PC-9 (cell line): ENCODE data around the gene AKR1E2. TPM values are rescaled to one million over a fixed set of nuclear protein-coding genes. Genes with fewer than 3 reads are reported as not detected.

Source experiments
- BruUV-seq: library from RNA; stranded (reverse); fragments of 400-500 nt; replicated peaks from 2 replicates; lab custom pipeline; 2021; lab: Mats Ljungman, UMichigan
- CTCF ChIA-PET: fragments of 300-600 bp; sonication (Branson Sonifier 250); formaldehyde crosslinking; loops from one replicate; lab custom pipeline; 2022; ENCODE audit warnings: antibody characterized with exemption; lab: Charles Lee
- POLR2A ChIA-PET: fragments of 300-600 bp; sonication (Branson Sonifier 250); formaldehyde crosslinking; loops from one replicate; lab custom pipeline; 2022; ENCODE audit warnings: antibody characterized with exemption; ENCODE audit not compliant: unreplicated experiment; lab: Charles Lee
- DNase-seq, 2 experiments: peaks; one replicate each; pipeline versions ENCODE4 v3.0.0 to v3.0.0-alpha.2; 2015 to 2022; ENCODE audit warnings: mixed read lengths in 1 of 2
- H2AFZ ChIP-seq: fragments of 200-600 bp; sonication (generic); 2 replicates; pipeline ENCODE4 v1.8.1; 2017; ENCODE audit warnings: antibody characterized with exemption
- H3F3A ChIP-seq: fragments of 200-600 bp; sonication (generic); 2 replicates; pipeline ENCODE4 v1.8.1; 2017; ENCODE audit warnings: antibody characterized with exemption, mild to moderate bottlenecking, low read depth; ENCODE audit not compliant: insufficient read depth
- H3K27ac ChIP-seq: fragments of 200-600 bp; sonication (generic); 2 replicates; pipeline ENCODE4 v1.6.1; 2016; ENCODE audit warnings: mixed run types
- H3K27me3 ChIP-seq: fragments of 200-600 bp; sonication (generic); 2 replicates; pipeline ENCODE4 v1.6.1; 2016; ENCODE audit warnings: low read depth, mixed run types; ENCODE audit not compliant: insufficient read depth
- H3K36me3 ChIP-seq: fragments of 200-600 bp; sonication (generic); 2 replicates; pipeline ENCODE4 v1.6.1; 2016; ENCODE audit warnings: low read depth, mixed run types
- H3K4me1 ChIP-seq: fragments of 200-600 bp; sonication (generic); replicated peaks from 2 replicates; pipeline ENCODE4 v1.6.1; 2016; ENCODE audit warnings: mixed run types; ENCODE audit not compliant: insufficient read depth
- H3K4me2 ChIP-seq: fragments of 200-600 bp; sonication (generic); 2 replicates; pipeline ENCODE4 v1.6.1; 2017; ENCODE audit warnings: mixed run types
- H3K4me3 ChIP-seq: fragments of 200-600 bp; sonication (generic); 2 replicates; pipeline ENCODE4 v1.6.1; 2016; ENCODE audit warnings: mixed run types
- H3K79me2 ChIP-seq: fragments of 200-600 bp; sonication (generic); 2 replicates; pipeline ENCODE4 v1.6.1; 2017; ENCODE audit warnings: low read depth, mixed run types
- H3K9me2 ChIP-seq: fragments of 200-600 bp; sonication (generic); 2 replicates; pipeline ENCODE4 v1.8.1; 2017; ENCODE audit warnings: mild to moderate bottlenecking; ENCODE audit not compliant: insufficient read depth
- H3K9me3 ChIP-seq: fragments of 200-600 bp; sonication (generic); 2 replicates; pipeline ENCODE4 v1.8.1; 2016; ENCODE audit warnings: low read depth; ENCODE audit not compliant: insufficient read depth
- H4K20me1 ChIP-seq: fragments of 200-600 bp; sonication (generic); 2 replicates; pipeline ENCODE4 v1.8.1; 2017; ENCODE audit not compliant: insufficient read depth
- CTCF ChIP-seq: fragments of 200-600 bp; sonication (generic); conservative IDR thresholded peaks from 2 replicates; pipeline ENCODE4 v1.6.1; 2017; ENCODE audit warnings: mixed run types, antibody characterized with exemption, mild to moderate bottlenecking, moderate library complexity
- EZH2 ChIP-seq: fragments of 200-600 bp; sonication (generic); IDR thresholded peaks from 2 replicates; pipeline ENCODE4 v1.8.0; 2017; ENCODE audit warnings: antibody characterized with exemption, low read depth
- intact Hi-C: fragments of 100-400 bp; cut with micrococcal nuclease; formaldehyde crosslinking; loops from one replicate; pipeline ENCODE4 v1.10.0; 2022; ENCODE audit not compliant: unreplicated experiment
- total RNA-seq: library from RNA; stranded (reverse); gene quantifications from 2 replicates; pipeline ENCODE4 v1.2.3, GENCODE V29; 2021

AKR1E2 gene
- total RNA-seq, 1 experiment from 2014 or later = 1.9 TPM

GRCh38 chr10:4810092-4810491 lies 15.9 kb upstream of the AKR1E2 start:
- intact Hi-C loops = loop anchor here (10.0 kb wide), 1 partner anchor 1275 kb away; the partner anchor contains the start of gene RBM17
- Histone ChIP-seq H3K4me3 (no peak overlapping the region), H3K4me1 (no peaks in the 10 kb centered on the region; the same call in 1 of the 2 replicates), H3K9me3 (no peaks in the 10 kb centered on the region), H3K36me3 (no peaks in the 10 kb centered on the region), H3F3A (peaks cover 6% of the 10 kb centered on the region), H2AFZ (no peak overlapping the region), H4K20me1 (no peaks in the 10 kb centered on the region), H3K9me2 (no peaks in the 10 kb centered on the region), H3K27me3 (no peaks in the 10 kb centered on the region), H3K27ac (no peak overlapping the region), H3K79me2 (no peaks in the 10 kb centered on the region), H3K4me2 (no peak overlapping the region)
- ChIA-PET POLR2A (no interaction called here), CTCF (interaction anchor here (0.6 to 0.7 kb wide), 2 partner anchors 618 to 1630 kb away, joined by 9 read pairs; no protein-coding TSS in a partner anchor)
- TF ChIP-seq CTCF = no peak
- TF ChIP-seq EZH2 = no peak
- no TSS peak for BruUV-seq
- no peak for DNase-seq

- H3K4me3 ChIP-seq = no peak overlapping the region
- ChIA-PET POLR2A (no interaction called here), CTCF (no interaction called here)
- no TSS peak for BruUV-seq
- H2AFZ ChIP-seq = no peak overlapping the region
- DNase-seq = no peak
- intact Hi-C loops = loop anchor here (10.0 kb wide), 1 partner anchor 1273 kb away; the partner anchor contains the start of gene RBM17
- H3K4me1 ChIP-seq = no peaks in the 10 kb centered on the region; the same call in 1 of the 2 replicates
- no peak for TF ChIP-seq EZH2
- no peaks in the 10 kb centered on the region for H3K9me2 ChIP-seq
- no peaks in the 10 kb centered on the region for H3K36me3 ChIP-seq
- H3K4me2 ChIP-seq = no peak overlapping the region
- no peaks in the 10 kb centered on the region for H4K20me1 ChIP-seq
- H3K9me3 ChIP-seq = 0 out of 2 replicates have a peak, but pooled peaks cover 4% of the 10 kb centered on the region
- no peaks in the 10 kb centered on the region for H3K79me2 ChIP-seq
- H3K27me3 ChIP-seq = no peaks in the 10 kb centered on the region
- H3K27ac ChIP-seq = no peak overlapping the region
- H3F3A ChIP-seq = peaks cover 6% of the 10 kb centered on the region
These were observed 14.0 kb upstream of the AKR1E2 start for GRCh38 chr10:4812046-4812445.

GRCh38 chr10:4813023-4813422 lies 13.0 kb upstream of the AKR1E2 start:
- DNase-seq = peak; percentile 28 to 48
- no peak overlapping the region for H3K27ac ChIP-seq
- H3K4me1 ChIP-seq = no peaks in the 10 kb centered on the region; the same call in 1 of the 2 replicates
- CTCF ChIA-PET = interaction anchor here (0.6 to 0.7 kb wide), 3 partner anchors 37 to 871 kb away, joined by 3 to 7 read pairs (median 4); no protein-coding TSS in a partner anchor
- H3K27me3 ChIP-seq = no peaks in the 10 kb centered on the region
- POLR2A ChIA-PET = interaction anchor here (0.6 kb wide), 1 partner anchor 615 kb away, joined by 9 read pairs; no protein-coding TSS in a partner anchor
- H3K9me3 ChIP-seq = 0 out of 2 replicates have a peak, but pooled peaks cover 4% of the 10 kb centered on the region
- H3K4me3 ChIP-seq = no peak overlapping the region
- H3K9me2 ChIP-seq = no peaks in the 10 kb centered on the region
- H3K79me2 ChIP-seq = no peaks in the 10 kb centered on the region
- no peak overlapping the region for H2AFZ ChIP-seq
- H3F3A ChIP-seq = peaks cover 6% of the 10 kb centered on the region
- no peaks in the 10 kb centered on the region for H4K20me1 ChIP-seq
- TF ChIP-seq EZH2 (no peak), CTCF (no peak)
- H3K36me3 ChIP-seq = no peaks in the 10 kb centered on the region
- intact Hi-C loops = loop anchor here (10.0 kb wide), 1 partner anchor 1272 kb away; the partner anchor contains the start of gene RBM17
- no peak overlapping the region for H3K4me2 ChIP-seq
- no TSS peak for BruUV-seq
